Measurements from ENCODE around the gene C3orf18.

Gene C3orf18

DNA sequence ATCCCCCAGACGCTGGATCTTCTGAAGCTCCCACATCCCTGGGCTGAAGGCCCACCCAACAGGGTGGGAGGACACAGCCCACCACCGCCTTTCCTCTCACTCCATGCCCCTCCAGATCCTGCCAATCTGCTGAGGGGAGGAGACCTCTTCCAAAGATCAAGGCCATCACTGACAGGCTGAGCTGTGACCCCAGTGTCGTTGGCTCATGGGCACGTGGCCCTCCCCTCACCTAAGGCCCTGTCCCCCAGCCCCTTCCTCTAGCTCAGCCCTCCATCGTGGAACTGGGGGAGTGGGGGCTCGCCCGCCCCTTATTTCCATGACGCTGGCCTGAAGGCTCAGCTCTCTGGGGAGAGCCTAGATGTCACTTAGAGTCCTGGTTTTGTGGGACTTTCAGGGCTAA is 10.4 kb downstream of the C3orf18 start:
- DNase-seq (ENCODE audit: low read depth) = no peak
- H3K27me3 ChIP-seq (replicated peaks; ENCODE audit: control insufficient read depth, insufficient read depth, low read length) = peaks cover 27% of the 10 kb centered on the region
- no peaks in the 10 kb centered on the region for H3K4me1 ChIP-seq (ENCODE audit: control insufficient read depth, insufficient read depth, low read length)
- H3K9ac ChIP-seq (ENCODE audit: low read length) = no peak overlapping the region
- H3K36me3 ChIP-seq (ENCODE audit: control insufficient read depth, insufficient read depth, low read length, severe bottlenecking) = no peaks in the 10 kb centered on the region
- H3K9me3 ChIP-seq (ENCODE audit: control insufficient read depth, low read length) = no peaks in the 10 kb centered on the region
- no peak overlapping the region for H3K4me3 ChIP-seq (ENCODE audit: low read length)

GRCh38 chr3:50554553-50554952 is 13.0 kb downstream of the C3orf18 start:
- DNase-seq (ENCODE audit: low read depth) = no peak
- Histone ChIP-seq H3K9ac (ENCODE audit: low read length) (no peak overlapping the region), H3K4me1 (ENCODE audit: control insufficient read depth, insufficient read depth, low read length) (no peaks in the 10 kb centered on the region), H3K27me3 (replicated peaks; ENCODE audit: control insufficient read depth, insufficient read depth, low read length) (peaks cover 28% of the 10 kb centered on the region), H3K36me3 (ENCODE audit: control insufficient read depth, insufficient read depth, low read length, severe bottlenecking) (no peaks in the 10 kb centered on the region), H3K9me3 (ENCODE audit: control insufficient read depth, low read length) (no peaks in the 10 kb centered on the region), H3K4me3 (ENCODE audit: low read length) (no peak overlapping the region)

- H3K4me3 ChIP-seq (ENCODE audit: low read length) = no peak overlapping the region
- H3K27me3 ChIP-seq (replicated peaks; ENCODE audit: control insufficient read depth, insufficient read depth, low read length) = peaks cover 28% of the 10 kb centered on the region
- no peak overlapping the region for H3K9ac ChIP-seq (ENCODE audit: low read length)
- DNase-seq (ENCODE audit: low read depth) = no peak
- H3K9me3 ChIP-seq (ENCODE audit: control insufficient read depth, low read length) = no peaks in the 10 kb centered on the region
- no peaks in the 10 kb centered on the region for H3K4me1 ChIP-seq (ENCODE audit: control insufficient read depth, insufficient read depth, low read length)
- no peaks in the 10 kb centered on the region for H3K36me3 ChIP-seq (ENCODE audit: control insufficient read depth, insufficient read depth, low read length, severe bottlenecking)
Observed at GRCh38 chr3:50552598-50552997, 14.9 kb downstream of the C3orf18 start.

- no peaks in the 10 kb centered on the region for H3K4me1 ChIP-seq (ENCODE audit: control insufficient read depth, insufficient read depth, low read length)
- peaks cover 28% of the 10 kb centered on the region for H3K27me3 ChIP-seq (replicated peaks; ENCODE audit: control insufficient read depth, insufficient read depth, low read length)
- H3K4me3 ChIP-seq (ENCODE audit: low read length) = no peak overlapping the region
- DNase-seq (ENCODE audit: low read depth) = no peak
- no peaks in the 10 kb centered on the region for H3K36me3 ChIP-seq (ENCODE audit: control insufficient read depth, insufficient read depth, low read length, severe bottlenecking)
- no peak overlapping the region for H3K9ac ChIP-seq (ENCODE audit: low read length)
- no peaks in the 10 kb centered on the region for H3K9me3 ChIP-seq (ENCODE audit: control insufficient read depth, low read length)
Observed at GRCh38 chr3:50551681-50552435, 15.7 kb downstream of the C3orf18 start.

GRCh38 chr3:50551054-50551659 is 16.4 kb downstream of the C3orf18 start:
- Histone ChIP-seq H3K27me3 (replicated peaks; ENCODE audit: control insufficient read depth, insufficient read depth, low read length) (peaks cover 32% of the 10 kb centered on the region), H3K4me1 (ENCODE audit: control insufficient read depth, insufficient read depth, low read length) (no peaks in the 10 kb centered on the region), H3K36me3 (ENCODE audit: control insufficient read depth, insufficient read depth, low read length, severe bottlenecking) (no peaks in the 10 kb centered on the region), H3K4me3 (ENCODE audit: low read length) (no peak overlapping the region), H3K9me3 (ENCODE audit: control insufficient read depth, low read length) (no peaks in the 10 kb centered on the region), H3K9ac (ENCODE audit: low read length) (no peak overlapping the region)
- DNase-seq (ENCODE audit: low read depth) = no peak

DNA sequence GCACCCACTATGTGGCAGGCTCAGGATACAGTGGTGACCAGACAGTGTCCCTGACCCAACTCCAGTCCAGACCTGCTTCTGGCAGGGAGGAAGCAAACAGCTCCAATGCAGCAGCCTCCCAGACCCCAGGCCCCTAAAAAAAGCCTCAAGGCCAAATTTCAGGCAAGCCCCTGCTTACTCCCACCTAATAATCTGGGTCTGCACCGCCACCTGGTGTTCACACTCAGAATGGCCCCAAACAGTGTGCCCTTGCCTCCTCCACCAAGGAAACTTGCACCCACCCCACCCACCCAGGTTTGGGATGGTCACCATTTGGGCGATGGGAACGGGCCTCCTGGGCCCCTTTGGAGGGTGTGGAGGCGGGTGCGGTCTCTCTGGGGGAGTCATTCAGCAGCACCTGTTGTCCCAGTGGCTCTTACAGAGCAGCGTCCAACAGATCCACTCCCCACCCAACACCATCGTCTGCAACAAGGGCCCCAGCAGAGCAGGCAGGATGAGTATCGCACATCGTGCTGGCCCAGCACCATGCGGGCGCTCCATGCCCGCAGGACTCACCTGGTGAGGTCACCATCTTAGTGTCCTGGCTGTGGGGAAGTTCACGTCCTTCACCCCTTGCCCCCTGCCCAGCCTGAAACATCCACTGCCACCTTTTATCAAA is 17.3 kb downstream of the C3orf18 start:
- DNase-seq (ENCODE audit: low read depth) = peak; percentile 78
- no peak overlapping the region for H3K9ac ChIP-seq (ENCODE audit: low read length)
- H3K4me1 ChIP-seq (ENCODE audit: control insufficient read depth, insufficient read depth, low read length) = no peaks in the 10 kb centered on the region
- H3K9me3 ChIP-seq (ENCODE audit: control insufficient read depth, low read length) = no peaks in the 10 kb centered on the region
- H3K4me3 ChIP-seq (ENCODE audit: low read length) = no peak overlapping the region
- no peaks in the 10 kb centered on the region for H3K36me3 ChIP-seq (ENCODE audit: control insufficient read depth, insufficient read depth, low read length, severe bottlenecking)
- H3K27me3 ChIP-seq (replicated peaks; ENCODE audit: control insufficient read depth, insufficient read depth, low read length) = peaks cover 29% of the 10 kb centered on the region

DNA sequence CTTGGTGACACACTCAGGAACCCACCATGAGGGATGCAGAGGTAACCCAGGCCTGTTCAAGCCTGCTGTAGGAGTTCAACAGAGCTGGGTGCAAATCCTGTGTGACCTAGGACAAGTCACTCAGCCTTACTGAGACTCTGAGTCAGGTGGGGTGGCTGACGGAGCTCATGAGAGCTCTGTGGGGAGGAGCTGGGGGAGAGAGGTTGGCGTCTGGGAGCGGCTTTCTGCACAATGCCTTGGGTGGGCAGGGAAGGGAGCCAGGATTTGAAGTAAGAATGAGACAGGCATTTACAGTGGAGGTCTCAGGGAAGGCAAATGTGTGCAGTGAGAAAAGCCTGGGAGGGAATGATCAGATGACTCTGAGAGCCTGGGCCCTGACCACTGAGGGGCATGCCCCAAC is 18.3 kb downstream of the C3orf18 start:
- Histone ChIP-seq H3K36me3 (ENCODE audit: control insufficient read depth, insufficient read depth, low read length, severe bottlenecking) (no peaks in the 10 kb centered on the region), H3K9ac (ENCODE audit: low read length) (no peak overlapping the region), H3K27me3 (replicated peaks; ENCODE audit: control insufficient read depth, insufficient read depth, low read length) (peaks cover 29% of the 10 kb centered on the region), H3K4me1 (ENCODE audit: control insufficient read depth, insufficient read depth, low read length) (no peaks in the 10 kb centered on the region), H3K9me3 (ENCODE audit: control insufficient read depth, low read length) (no peaks in the 10 kb centered on the region), H3K4me3 (ENCODE audit: low read length) (no peak overlapping the region)
- no peak for DNase-seq (ENCODE audit: low read depth)

- Histone ChIP-seq H3K27me3 (replicated peaks; ENCODE audit: control insufficient read depth, insufficient read depth, low read length) (peaks cover 31% of the 10 kb centered on the region), H3K36me3 (ENCODE audit: control insufficient read depth, insufficient read depth, low read length, severe bottlenecking) (no peaks in the 10 kb centered on the region), H3K9me3 (ENCODE audit: control insufficient read depth, low read length) (no peaks in the 10 kb centered on the region), H3K9ac (ENCODE audit: low read length) (no peak overlapping the region), H3K4me3 (ENCODE audit: low read length) (no peak overlapping the region), H3K4me1 (ENCODE audit: control insufficient read depth, insufficient read depth, low read length) (no peaks in the 10 kb centered on the region)
- no peak for DNase-seq (ENCODE audit: low read depth)
Observed at GRCh38 chr3:50545781-50546180, 21.8 kb downstream of the C3orf18 start.

DNA sequence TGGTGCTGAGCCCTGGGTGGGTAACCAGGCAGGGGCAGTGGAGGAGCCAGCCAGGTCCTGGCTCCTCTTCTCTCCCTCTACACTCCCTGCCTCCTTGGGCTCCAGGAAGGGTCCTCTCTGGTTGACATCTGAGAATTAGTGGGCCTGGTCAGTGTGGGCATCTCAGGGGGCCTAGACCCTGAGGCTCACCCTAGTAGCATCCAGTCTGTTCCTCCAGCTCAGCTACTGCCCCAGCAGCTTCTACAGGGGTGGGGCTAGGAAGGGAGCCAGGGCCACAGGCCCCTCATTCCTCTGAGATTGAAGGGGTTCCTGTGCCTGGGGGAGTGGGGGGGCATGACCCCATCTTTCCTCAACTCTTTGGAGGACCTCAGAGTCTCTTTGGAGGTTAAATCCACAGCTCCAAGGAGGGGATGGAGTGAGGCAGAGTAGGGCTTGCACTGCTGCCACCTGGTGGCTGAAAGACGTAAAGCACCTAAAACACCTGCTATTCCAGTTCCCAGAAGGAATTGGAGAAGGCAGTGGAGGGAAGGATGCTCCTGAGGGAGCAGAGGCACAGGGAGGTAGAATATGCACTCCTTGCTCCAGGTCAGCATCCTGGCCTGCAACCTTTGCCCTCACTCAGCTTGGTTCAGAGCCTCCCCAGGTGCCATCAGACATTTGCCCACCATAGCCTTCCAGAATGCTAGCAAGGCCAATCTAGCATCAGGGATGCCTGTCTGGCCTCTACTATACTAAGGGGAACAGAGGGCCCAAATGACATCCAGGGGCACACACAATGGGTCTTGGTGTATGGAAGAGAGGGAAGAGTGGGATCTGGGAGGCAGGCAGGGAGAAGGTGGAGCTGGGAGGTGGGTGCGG is 25.1 kb downstream of the C3orf18 start:
- DNase-seq (ENCODE audit: low read depth) = peak; percentile 83
- Histone ChIP-seq H3K36me3 (ENCODE audit: control insufficient read depth, insufficient read depth, low read length, severe bottlenecking) (no peaks in the 10 kb centered on the region), H3K4me3 (ENCODE audit: low read length) (no peak overlapping the region), H3K9me3 (ENCODE audit: control insufficient read depth, low read length) (no peaks in the 10 kb centered on the region), H3K4me1 (ENCODE audit: control insufficient read depth, insufficient read depth, low read length) (no peaks in the 10 kb centered on the region), H3K27me3 (replicated peaks; ENCODE audit: control insufficient read depth, insufficient read depth, low read length) (peaks cover 57% of the 10 kb centered on the region), H3K9ac (ENCODE audit: low read length) (no peak overlapping the region)

- DNase-seq (ENCODE audit: low read depth) = no peak
- Histone ChIP-seq H3K4me1 (ENCODE audit: control insufficient read depth, insufficient read depth, low read length) (no peaks in the 10 kb centered on the region), H3K27me3 (replicated peaks; ENCODE audit: control insufficient read depth, insufficient read depth, low read length) (peaks cover 55% of the 10 kb centered on the region), H3K4me3 (ENCODE audit: low read length) (no peak overlapping the region), H3K36me3 (ENCODE audit: control insufficient read depth, insufficient read depth, low read length, severe bottlenecking) (no peaks in the 10 kb centered on the region), H3K9ac (ENCODE audit: low read length) (no peak overlapping the region), H3K9me3 (ENCODE audit: control insufficient read depth, low read length) (no peaks in the 10 kb centered on the region)
Observed at GRCh38 chr3:50539356-50540286, 27.9 kb downstream of the C3orf18 start.
